AG04449 (cell line): ENCODE data around the gene GRN.
"Not testable (repeated sequence)": the region's sequence is repeated elsewhere in the genome, so short reads cannot be mapped to it uniquely, and the experiment has no call there.

ENCODE experiments used
- CTCF ChIA-PET: fragments of 350-600 bp; formaldehyde crosslinking; extraction: SDS; loops from one replicate; lab custom pipeline; 2021; ENCODE audit warnings: antibody characterized with exemption; lab: Yijun Ruan, JAX
- POLR2A ChIA-PET: fragments of 400-600, 350-600 bp; formaldehyde crosslinking; extraction: SDS; loops from one replicate; lab custom pipeline; 2020; ENCODE audit warnings: antibody characterized with exemption, inconsistent platforms; lab: Yijun Ruan, JAX
- DNase-seq: peaks from one replicate; pipeline ENCODE4 v3.0.0-alpha.2; 2010; ENCODE audit warnings: low read depth, low spot score
- H3K4me3 ChIP-seq: 2 replicates; pipeline ENCODE4 v1.5.1; 2011; ENCODE audit warnings: low read depth, mild to moderate bottlenecking, control low read depth, low read length
- CTCF ChIP-seq: IDR thresholded peaks from one replicate; pipeline ENCODE4 v1.5.1; 2011; ENCODE audit warnings: mild to moderate bottlenecking, moderate library complexity, low read length, control low read depth, inconsistent platforms; ENCODE audit not compliant: insufficient read depth; ENCODE audit errors: missing control alignments

GRN gene

GRCh38 chr17:44338702-44339101 is 6.4 kb upstream of the GRN start:
- TF ChIP-seq CTCF = no peak
- DNase-seq = no peak
- ChIA-PET POLR2A (no interaction called here), CTCF (interaction anchor here (0.6 to 4.8 kb wide), 6 partner anchors 7 to 184 kb away, joined by 3 to 43 read pairs (median 3); partner anchors contain the start of gene FAM171A2)
- H3K4me3 ChIP-seq = no peak overlapping the region

- ChIA-PET CTCF (interaction anchor here (1.0 to 4.8 kb wide), 5 partner anchors 9 to 130 kb away, joined by 3 to 43 read pairs (median 16); no protein-coding TSS in a partner anchor), POLR2A (interaction anchor here (0.6 kb wide), 1 partner anchor 10 kb away, joined by 3 read pairs; no protein-coding TSS in a partner anchor)
- not testable (repeated sequence) for H3K4me3 ChIP-seq, DNase-seq
Measured at GRCh38 chr17:44340553-44340952, 4.5 kb upstream of the GRN start.

- ChIA-PET POLR2A (no interaction called here), CTCF (interaction anchor here (1.0 to 3.5 kb wide), 10 partner anchors 8 to 190 kb away, joined by 3 to 37 read pairs (median 6); partner anchors contain the start of gene FAM171A2)
- no peak for DNase-seq
- no peak for TF ChIP-seq CTCF
- H3K4me3 ChIP-seq = no peak overlapping the region
Measured at GRCh38 chr17:44343510-44344209, 1.4 kb upstream of the GRN start.

- peak overlapping the region; percentile 95 for H3K4me3 ChIP-seq
- no peak for DNase-seq
- peak; percentile 52 for TF ChIP-seq CTCF
- POLR2A ChIA-PET = interaction anchor here (0.9 to 1.9 kb wide), 6 partner anchors 12 to 135 kb away, joined by 3 to 5 read pairs (median 3); no protein-coding TSS in a partner anchor
- CTCF ChIA-PET = interaction anchor here (0.6 to 3.5 kb wide), 23 partner anchors 9 to 201 kb away, joined by 3 to 37 read pairs (median 4); partner anchors contain the start of genes FAM171A2 and UBTF
Measured at GRCh38 chr17:44345454-44346026, 438 bp downstream of the GRN start.

- no peak for TF ChIP-seq CTCF
- POLR2A ChIA-PET = interaction anchor here (1.1 to 1.9 kb wide), 3 partner anchors 14 to 126 kb away, joined by 3 to 5 read pairs (median 4); no protein-coding TSS in a partner anchor
- no peak for DNase-seq
- peak overlapping the region; percentile 95 for H3K4me3 ChIP-seq
- CTCF ChIA-PET = interaction anchor here (0.6 to 3.5 kb wide), 19 partner anchors 9 to 200 kb away, joined by 3 to 37 read pairs (median 5); partner anchors contain the start of genes FAM171A2 and UBTF
Measured at GRCh38 chr17:44346064-44346844, 1.2 kb downstream of the GRN start.

GRCh38 chr17:44347206-44348055 is 2.3 kb downstream of the GRN start:
- POLR2A ChIA-PET, H3K4me3 ChIP-seq, DNase-seq: not testable (repeated sequence)
- CTCF ChIA-PET = interaction anchor here (1.1 to 9.5 kb wide), 5 partner anchors 15 to 176 kb away, joined by 6 to 165 read pairs (median 10); partner anchors contain the start of gene FAM171A2
